ENCODE data around the gene TSPAN17. TPM values are rescaled to one million over a fixed set of nuclear protein-coding genes. Genes with fewer than 3 reads are reported as not detected.

TSPAN17 gene
- polyA plus RNA-seq, 3 donors, result 22.2 to 27.7 (median 24.1) TPM

DNA sequence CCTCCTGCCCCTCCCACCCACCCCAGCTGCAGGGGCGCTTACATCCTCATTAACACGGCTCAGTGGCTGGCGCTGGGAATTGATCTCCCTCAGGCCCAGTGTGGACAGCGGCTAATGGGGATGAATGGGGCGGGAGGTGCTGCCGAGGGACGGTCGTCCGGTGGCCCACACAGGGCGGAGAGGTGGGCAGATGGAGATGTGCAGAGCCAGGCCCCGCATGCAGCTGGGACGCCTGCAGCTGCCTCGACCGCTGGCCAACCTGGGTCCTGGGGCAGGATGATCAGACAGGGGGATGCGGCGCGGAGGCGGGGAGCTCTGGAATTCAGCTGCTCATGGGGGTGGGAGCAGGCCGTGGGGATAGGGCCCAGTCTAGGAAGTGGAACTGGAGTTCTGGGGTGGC is 17.6 kb downstream of the TSPAN17 start:
- peaks cover 3% of the 10 kb centered on the region in 2 donors for H3K4me1 ChIP-seq (ENCODE audit: control insufficient read depth in 1 of 2, insufficient read depth in 2 of 2, low read length in 2 of 2)
- Mint-ChIP-seq H3K27ac (peak overlapping the region in 1 of 7 donors; percentile 41), H3K9me3 (peaks cover 0 to 9% (median 0%) of the 10 kb centered on the region in 7 donors), H3K4me1 (peaks cover 2% of the 10 kb centered on the region), H3K36me3 (no peaks in the 10 kb centered on the region), H3K4me3 (no peak overlapping the region), H3K27me3 (ENCODE audit: low read depth in 3 of 3) (peaks cover 13 to 42% (median 25%) of the 10 kb centered on the region in 3 donors)
- H3K9ac ChIP-seq (ENCODE audit: insufficient read depth, low read length, poor library complexity, severe bottlenecking), result no peak overlapping the region
- H3K4me2 ChIP-seq (replicated peaks; ENCODE audit: extremely low read depth, low read length, poor library complexity, severe bottlenecking), result no peak overlapping the region
- no peak overlapping the region for H3K4me3 ChIP-seq (replicated peaks in 1 of 3; ENCODE audit: low read depth in 2 of 3, low read length in 3 of 3)
- H4K20me1 ChIP-seq (ENCODE audit: insufficient read depth, low read length), result no peaks in the 10 kb centered on the region
- no peak overlapping the region for H3K27ac ChIP-seq (ENCODE audit: low read depth in 1 of 2, low read length in 2 of 2)
- no peaks in the 10 kb centered on the region for H3K79me2 ChIP-seq (ENCODE audit: insufficient read depth, low read length)
- no peaks in the 10 kb centered on the region for H3K27me3 ChIP-seq (ENCODE audit: control insufficient read depth in 2 of 2, insufficient read depth in 2 of 2, low read length in 2 of 2)
- H3K36me3 ChIP-seq (replicated peaks in 1 of 2; ENCODE audit: control insufficient read depth in 1 of 2, insufficient read depth in 2 of 2, low read length in 2 of 2), result no peaks in the 10 kb centered on the region
- TF ChIP-seq, protein P1, sequence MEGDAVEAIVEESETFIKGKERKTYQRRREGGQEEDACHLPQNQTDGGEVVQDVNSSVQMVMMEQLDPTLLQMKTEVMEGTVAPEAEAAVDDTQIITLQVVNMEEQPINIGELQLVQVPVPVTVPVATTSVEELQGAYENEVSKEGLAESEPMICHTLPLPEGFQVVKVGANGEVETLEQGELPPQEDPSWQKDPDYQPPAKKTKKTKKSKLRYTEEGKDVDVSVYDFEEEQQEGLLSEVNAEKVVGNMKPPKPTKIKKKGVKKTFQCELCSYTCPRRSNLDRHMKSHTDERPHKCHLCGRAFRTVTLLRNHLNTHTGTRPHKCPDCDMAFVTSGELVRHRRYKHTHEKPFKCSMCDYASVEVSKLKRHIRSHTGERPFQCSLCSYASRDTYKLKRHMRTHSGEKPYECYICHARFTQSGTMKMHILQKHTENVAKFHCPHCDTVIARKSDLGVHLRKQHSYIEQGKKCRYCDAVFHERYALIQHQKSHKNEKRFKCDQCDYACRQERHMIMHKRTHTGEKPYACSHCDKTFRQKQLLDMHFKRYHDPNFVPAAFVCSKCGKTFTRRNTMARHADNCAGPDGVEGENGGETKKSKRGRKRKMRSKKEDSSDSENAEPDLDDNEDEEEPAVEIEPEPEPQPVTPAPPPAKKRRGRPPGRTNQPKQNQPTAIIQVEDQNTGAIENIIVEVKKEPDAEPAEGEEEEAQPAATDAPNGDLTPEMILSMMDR (IDR thresholded peaks at IDR 0.05), result no peak
- H2AFZ ChIP-seq (ENCODE audit: insufficient read depth, low read depth, low read length, poor library complexity, severe bottlenecking), result no peak overlapping the region
- H3K9me3 ChIP-seq (replicated peaks in 1 of 2; ENCODE audit: control insufficient read depth in 1 of 2, insufficient read depth in 1 of 2, low read length in 2 of 2), result no peaks in the 10 kb centered on the region
- no peak for DNase-seq
- intact Hi-C loops (cut with micrococcal nuclease), result no loop called here
- 55% methylated on average over 14 of the region's 19 CpGs for WGBS (ENCODE audit: insufficient coverage)

DNA sequence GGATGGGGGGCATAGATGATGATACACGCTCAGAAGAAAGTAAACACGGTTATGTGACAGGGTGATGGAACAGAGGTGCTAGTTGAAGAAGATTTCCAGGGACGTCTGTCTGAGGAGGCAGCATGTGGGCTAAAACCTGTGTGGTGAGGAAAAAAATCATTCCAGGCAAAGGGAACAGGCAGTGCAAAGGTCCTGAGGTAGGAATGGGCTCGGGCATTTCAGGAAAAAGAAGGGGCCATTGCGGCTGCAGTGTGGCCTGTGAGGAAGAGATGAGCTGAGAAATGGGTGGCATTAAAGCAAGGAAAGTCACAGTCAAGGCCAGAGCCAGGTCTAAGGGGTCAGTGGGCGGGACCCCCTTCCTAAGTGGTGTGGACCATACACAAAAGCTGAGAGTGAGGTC is 18.2 kb downstream of the TSPAN17 start:
- H3K27ac Mint-ChIP-seq, result no peak overlapping the region

More for the DNA sequence above, 18.2 kb downstream of the TSPAN17 start:
- no peak overlapping the region for H3K4me2 ChIP-seq (replicated peaks; ENCODE audit: extremely low read depth, low read length, poor library complexity, severe bottlenecking)
- 94% methylated on average over 6 of the region's 6 CpGs for WGBS (ENCODE audit: insufficient coverage)
- H3K9ac ChIP-seq (ENCODE audit: insufficient read depth, low read length, poor library complexity, severe bottlenecking), result no peak overlapping the region
- intact Hi-C loops (cut with micrococcal nuclease), result no loop called here
- H3K9me3 Mint-ChIP-seq, result peaks cover 0 to 9% (median 0%) of the 10 kb centered on the region in 7 donors
- H3K27me3 Mint-ChIP-seq (ENCODE audit: low read depth in 3 of 3), result peaks cover 13 to 44% (median 24%) of the 10 kb centered on the region in 3 donors
- H3K4me1 ChIP-seq (ENCODE audit: control insufficient read depth in 1 of 2, insufficient read depth in 2 of 2, low read length in 2 of 2), result peaks cover 3% of the 10 kb centered on the region in 2 donors
- TF ChIP-seq, protein P1 (IDR thresholded peaks at IDR 0.05), result no peak
- no peak for DNase-seq
- H3K36me3 ChIP-seq (replicated peaks in 1 of 2; ENCODE audit: control insufficient read depth in 1 of 2, insufficient read depth in 2 of 2, low read length in 2 of 2), result no peaks in the 10 kb centered on the region
- no peak overlapping the region for H2AFZ ChIP-seq (ENCODE audit: insufficient read depth, low read depth, low read length, poor library complexity, severe bottlenecking)
- H3K9me3 ChIP-seq (replicated peaks in 1 of 2; ENCODE audit: control insufficient read depth in 1 of 2, insufficient read depth in 1 of 2, low read length in 2 of 2), result no peaks in the 10 kb centered on the region
- H3K4me1 Mint-ChIP-seq, result peaks cover 2% of the 10 kb centered on the region
- H3K79me2 ChIP-seq (ENCODE audit: insufficient read depth, low read length), result no peaks in the 10 kb centered on the region
- H4K20me1 ChIP-seq (ENCODE audit: insufficient read depth, low read length), result no peaks in the 10 kb centered on the region
- H3K27me3 ChIP-seq (ENCODE audit: control insufficient read depth in 2 of 2, insufficient read depth in 2 of 2, low read length in 2 of 2), result no peaks in the 10 kb centered on the region
- H3K36me3 Mint-ChIP-seq, result no peaks in the 10 kb centered on the region
- H3K4me3 Mint-ChIP-seq, result no peak overlapping the region
- no peak overlapping the region for H3K4me3 ChIP-seq (replicated peaks in 1 of 3; ENCODE audit: low read depth in 2 of 3, low read length in 3 of 3)
- no peak overlapping the region for H3K27ac ChIP-seq (ENCODE audit: low read depth in 1 of 2, low read length in 2 of 2)

All from CD14-positive monocyte (primary cell).